ENCODE measurements around the gene GALNT10.

GALNT10 gene

DNA sequence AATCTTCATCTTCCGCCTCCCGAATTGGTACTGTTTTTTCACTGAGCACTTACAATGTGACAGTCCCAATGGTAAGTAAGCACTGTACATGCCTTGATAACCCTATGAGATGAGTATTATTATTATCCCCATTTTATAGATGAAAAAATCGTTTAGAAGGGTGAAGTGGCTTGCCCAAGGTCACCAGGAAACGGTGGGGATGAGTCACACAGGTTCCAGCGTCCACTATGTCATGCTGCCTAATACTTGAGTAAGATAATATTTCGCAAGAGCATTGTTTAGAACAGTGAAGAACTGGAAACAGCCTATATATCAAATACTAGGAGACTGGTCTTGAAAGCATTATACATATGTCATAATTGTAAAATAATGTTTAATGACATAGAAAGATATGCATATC is 274.6 kb downstream of the GALNT10 start:
- Histone ChIP-seq H3K4me3 (no peak overlapping the region), H3K9me3 (ENCODE audit: low read depth, low read length) (no peaks in the 10 kb centered on the region), H3K9ac (ENCODE audit: insufficient read length) (no peak overlapping the region), H3K36me3 (ENCODE audit: insufficient read depth, low read length) (no peaks in the 10 kb centered on the region), H3K27ac (no peak overlapping the region)
- TF ChIP-seq POLR2AphosphoS5 (IDR thresholded peaks at IDR 0.05; ENCODE audit: borderline replicate concordance, low read depth, low read length) (no peak), FOXP2 (optimal IDR thresholded peaks at IDR 0.05; ENCODE audit: control extremely low read depth, extremely low read length, insufficient read depth) (no peak), EZH2 (IDR thresholded peaks at IDR 0.05) (no peak)
- DNase-seq (ENCODE audit: low read depth, low spot score) = no peak

DNA sequence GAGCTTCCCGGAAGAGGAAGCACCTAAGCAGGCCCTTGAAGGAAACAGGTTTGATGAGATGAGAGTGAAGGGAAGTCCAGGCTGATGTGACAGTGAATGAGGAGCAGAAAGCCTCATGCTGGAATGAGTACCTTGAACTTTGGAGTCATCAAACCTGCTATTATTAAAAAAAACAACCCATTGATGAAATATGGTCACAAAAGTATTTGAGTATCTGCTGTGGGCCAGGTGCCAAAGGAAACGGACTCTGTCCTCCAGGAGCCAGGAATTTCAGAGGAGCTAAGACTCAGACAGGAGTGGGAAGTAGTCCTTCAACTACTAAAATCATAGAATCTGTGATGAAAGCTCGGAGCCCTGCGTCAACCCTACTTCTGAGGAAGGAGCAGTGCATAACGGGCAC is 275.6 kb downstream of the GALNT10 start:
- Histone ChIP-seq H3K9ac (ENCODE audit: insufficient read length) (no peak overlapping the region), H3K9me3 (ENCODE audit: low read depth, low read length) (no peaks in the 10 kb centered on the region), H3K4me3 (no peak overlapping the region), H3K27ac (no peak overlapping the region), H3K36me3 (ENCODE audit: insufficient read depth, low read length) (no peaks in the 10 kb centered on the region)
- no peak for DNase-seq (ENCODE audit: low read depth, low spot score)
- TF ChIP-seq EZH2 (IDR thresholded peaks at IDR 0.05) (no peak), POLR2AphosphoS5 (IDR thresholded peaks at IDR 0.05; ENCODE audit: borderline replicate concordance, low read depth, low read length) (no peak), FOXP2 (optimal IDR thresholded peaks at IDR 0.05; ENCODE audit: control extremely low read depth, extremely low read length, insufficient read depth) (no peak)

DNA sequence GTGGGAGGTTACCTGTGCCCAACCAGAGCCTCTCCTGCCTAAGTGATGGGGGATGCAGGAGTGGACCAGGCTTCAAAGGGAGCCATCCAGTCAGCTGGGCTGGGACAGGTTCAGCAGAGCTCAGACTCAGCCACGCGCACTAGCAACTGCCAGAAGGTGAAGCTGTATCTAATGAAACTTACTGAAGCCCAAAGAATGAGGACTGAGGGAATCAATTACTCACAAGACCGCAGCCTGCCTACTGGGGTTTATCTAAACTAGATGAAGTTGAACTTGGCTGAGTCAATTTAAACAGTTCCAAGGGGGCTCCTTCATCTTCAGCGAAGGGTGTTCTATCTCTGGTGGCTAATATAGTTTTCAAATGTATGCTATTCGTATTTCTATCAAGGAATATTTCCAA is 276.1 kb downstream of the GALNT10 start:
- H3K4me3 ChIP-seq = no peak overlapping the region
- H3K9ac ChIP-seq (ENCODE audit: insufficient read length) = no peak overlapping the region
- TF ChIP-seq FOXP2 (optimal IDR thresholded peaks at IDR 0.05; ENCODE audit: control extremely low read depth, extremely low read length, insufficient read depth) = no peak
- TF ChIP-seq EZH2 (IDR thresholded peaks at IDR 0.05) = no peak
- TF ChIP-seq POLR2AphosphoS5 (IDR thresholded peaks at IDR 0.05; ENCODE audit: borderline replicate concordance, low read depth, low read length) = no peak
- H3K9me3 ChIP-seq (ENCODE audit: low read depth, low read length) = no peaks in the 10 kb centered on the region
- DNase-seq (ENCODE audit: low read depth, low spot score) = no peak
- no peaks in the 10 kb centered on the region for H3K36me3 ChIP-seq (ENCODE audit: insufficient read depth, low read length)
- H3K27ac ChIP-seq = no peak overlapping the region

DNA sequence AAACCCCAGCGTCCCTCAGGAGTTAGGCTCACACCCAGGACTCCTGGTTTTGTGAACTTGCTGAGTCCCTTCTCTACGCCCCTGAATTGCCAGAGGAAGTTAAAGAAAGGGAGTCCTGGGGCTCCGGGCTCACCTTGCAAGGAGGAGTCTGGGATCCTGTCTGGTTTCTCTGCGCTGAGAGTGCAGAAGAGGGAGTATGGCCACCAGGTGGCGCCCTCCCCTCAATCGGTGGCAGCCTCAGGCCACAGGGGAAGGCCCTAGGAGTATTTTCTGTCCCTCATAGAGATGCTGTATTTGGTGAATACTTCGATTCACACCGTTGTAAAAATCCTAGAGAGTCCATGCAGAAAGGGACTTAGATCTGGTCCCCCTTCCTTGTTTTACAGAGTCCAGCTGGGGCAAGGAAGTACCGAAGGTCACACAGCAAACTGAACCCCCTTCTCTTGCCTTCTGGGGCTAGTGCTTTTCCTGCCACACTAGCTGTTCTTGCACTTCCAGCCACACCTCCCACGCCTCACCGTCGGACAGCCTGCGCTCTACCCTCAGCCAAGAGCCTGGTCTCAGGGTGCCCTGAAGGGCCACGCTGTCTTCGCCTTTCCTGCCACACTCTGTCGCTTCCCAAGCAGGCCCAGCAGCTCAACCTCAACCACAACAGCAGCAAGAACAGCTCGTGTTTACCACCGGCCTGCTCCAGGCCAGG is 277.3 kb downstream of the GALNT10 start:
- no peaks in the 10 kb centered on the region for H3K9me3 ChIP-seq (ENCODE audit: low read depth, low read length)
- no peak for DNase-seq (ENCODE audit: low read depth, low spot score)
- H3K4me3 ChIP-seq = no peak overlapping the region
- TF ChIP-seq POLR2AphosphoS5 (IDR thresholded peaks at IDR 0.05; ENCODE audit: borderline replicate concordance, low read depth, low read length) (no peak), EZH2 (IDR thresholded peaks at IDR 0.05) (no peak), FOXP2 (optimal IDR thresholded peaks at IDR 0.05; ENCODE audit: control extremely low read depth, extremely low read length, insufficient read depth) (no peak)
- no peaks in the 10 kb centered on the region for H3K36me3 ChIP-seq (ENCODE audit: insufficient read depth, low read length)
- no peak overlapping the region for H3K9ac ChIP-seq (ENCODE audit: insufficient read length)
- no peak overlapping the region for H3K27ac ChIP-seq

DNA sequence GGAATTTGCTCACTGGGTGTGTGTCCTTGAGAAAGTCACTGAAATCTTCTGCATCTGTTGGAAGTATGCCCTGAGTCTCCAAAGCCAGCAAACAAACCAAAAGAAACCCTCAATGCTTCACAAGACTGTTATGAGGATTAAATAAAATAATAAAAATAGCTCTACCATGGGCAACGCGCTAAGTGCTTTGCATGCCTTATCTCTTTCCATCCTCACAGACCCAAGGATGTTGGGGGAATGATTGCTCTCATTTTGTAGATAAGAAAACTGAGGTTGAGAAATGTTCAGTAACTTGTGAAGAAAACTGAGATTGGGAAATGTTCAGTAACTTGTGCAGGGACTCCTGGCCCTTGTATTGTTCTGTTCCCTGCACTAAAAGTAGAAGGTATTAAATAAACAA is 279.6 kb downstream of the GALNT10 start:
- H3K9ac ChIP-seq (ENCODE audit: insufficient read length) = no peak overlapping the region
- no peak for DNase-seq (ENCODE audit: low read depth, low spot score)
- H3K36me3 ChIP-seq (ENCODE audit: insufficient read depth, low read length) = no peaks in the 10 kb centered on the region
- TF ChIP-seq POLR2AphosphoS5 (IDR thresholded peaks at IDR 0.05; ENCODE audit: borderline replicate concordance, low read depth, low read length) (no peak), FOXP2 (optimal IDR thresholded peaks at IDR 0.05; ENCODE audit: control extremely low read depth, extremely low read length, insufficient read depth) (no peak), EZH2 (IDR thresholded peaks at IDR 0.05) (no peak)
- no peak overlapping the region for H3K4me3 ChIP-seq
- peak overlapping the region; percentile 62; the same call in 1 of the 2 replicates for H3K27ac ChIP-seq
- no peaks in the 10 kb centered on the region for H3K9me3 ChIP-seq (ENCODE audit: low read depth, low read length)

Measured in SK-N-MC (cell line).